Activated naive CD8-positive, alpha-beta T cell treated with anti-CD3 and anti-CD28 coated beads for 36 hours (primary cell): ENCODE data around the gene PTGFRN. TPM values are rescaled to one million over a fixed set of nuclear protein-coding genes. Genes with fewer than 3 reads are reported as not detected.

Experiments
- DNase-seq: peaks from one replicate; pipeline ENCODE4 v3.0.0; 2021
- H3K27ac Mint-ChIP-seq: one replicate; pipeline ENCODE4 v1.8.0; 2022; ENCODE audit warnings: mild to moderate bottlenecking, moderate library complexity, mixed read lengths
- H3K27me3 Mint-ChIP-seq: one replicate; pipeline ENCODE4 v1.8.0; 2022; ENCODE audit warnings: mild to moderate bottlenecking, mixed read lengths
- H3K36me3 Mint-ChIP-seq: one replicate; pipeline ENCODE4 v1.8.0; 2021; ENCODE audit warnings: mild to moderate bottlenecking, mixed read lengths
- H3K4me1 Mint-ChIP-seq: one replicate; pipeline ENCODE4 v1.8.0; 2021; ENCODE audit warnings: mixed read lengths
- H3K4me3 Mint-ChIP-seq: one replicate; pipeline ENCODE4 v1.8.0; 2022; ENCODE audit warnings: mild to moderate bottlenecking, moderate library complexity, mixed read lengths
- H3K9me3 Mint-ChIP-seq: one replicate; pipeline ENCODE4 v1.8.0; 2022; ENCODE audit warnings: mixed read lengths
- total RNA-seq, 2 experiments: library from RNA; stranded (reverse); gene quantifications; one replicate each; pipeline ENCODE4 v1.2.3, GENCODE V29; 2021

Gene PTGFRN
- total RNA-seq, 2 experiments from 2014 or later: 8.7 to 9.4 TPM

- H3K9me3 Mint-ChIP-seq: no peaks in the 10 kb centered on the region
- H3K27me3 Mint-ChIP-seq: peaks cover 8% of the 10 kb centered on the region
- H3K4me1 Mint-ChIP-seq: peaks cover 11% of the 10 kb centered on the region
- H3K4me3 Mint-ChIP-seq: no peak overlapping the region
- no peak overlapping the region for H3K27ac Mint-ChIP-seq
- DNase-seq: no peak
- no peaks in the 10 kb centered on the region for H3K36me3 Mint-ChIP-seq
These were observed 112.4 kb downstream of the PTGFRN start for GRCh38 chr1:117022114-117022513.

GRCh38 chr1:117025568-117025967 lies 115.9 kb downstream of the PTGFRN start:
- no peaks in the 10 kb centered on the region for H3K36me3 Mint-ChIP-seq
- peaks cover 3% of the 10 kb centered on the region for H3K27me3 Mint-ChIP-seq
- no peak overlapping the region for H3K27ac Mint-ChIP-seq
- no peak overlapping the region for H3K4me3 Mint-ChIP-seq
- no peaks in the 10 kb centered on the region for H3K4me1 Mint-ChIP-seq
- DNase-seq: no peak
- no peaks in the 10 kb centered on the region for H3K9me3 Mint-ChIP-seq

GRCh38 chr1:117026361-117026760 lies 116.6 kb downstream of the PTGFRN start:
- H3K9me3 Mint-ChIP-seq: no peaks in the 10 kb centered on the region
- no peaks in the 10 kb centered on the region for H3K36me3 Mint-ChIP-seq

GRCh38 chr1:117029685-117030084 lies 120.0 kb downstream of the PTGFRN start:
- H3K27ac Mint-ChIP-seq: no peak overlapping the region
- H3K4me3 Mint-ChIP-seq: no peak overlapping the region
- H3K9me3 Mint-ChIP-seq: no peaks in the 10 kb centered on the region
- H3K4me1 Mint-ChIP-seq: peaks cover 3% of the 10 kb centered on the region
- peaks cover 3% of the 10 kb centered on the region for H3K27me3 Mint-ChIP-seq
- no peaks in the 10 kb centered on the region for H3K36me3 Mint-ChIP-seq
- no peak for DNase-seq

More at GRCh38 chr1:117026361-117026760, 116.6 kb downstream of the PTGFRN start:
- Mint-ChIP-seq H3K4me3 (no peak overlapping the region), H3K27me3 (peaks cover 3% of the 10 kb centered on the region), H3K27ac (no peak overlapping the region), H3K4me1 (no peaks in the 10 kb centered on the region)
- DNase-seq: no peak

- Mint-ChIP-seq H3K4me1 (peaks cover 3% of the 10 kb centered on the region), H3K27ac (no peak overlapping the region), H3K27me3 (peaks cover 3% of the 10 kb centered on the region), H3K36me3 (no peaks in the 10 kb centered on the region), H3K9me3 (no peaks in the 10 kb centered on the region), H3K4me3 (no peak overlapping the region)
- no peak for DNase-seq
These were observed 120.7 kb downstream of the PTGFRN start for GRCh38 chr1:117030271-117030877.

- DNase-seq: no peak
- Mint-ChIP-seq H3K4me1 (peaks cover 3% of the 10 kb centered on the region), H3K27ac (no peak overlapping the region), H3K4me3 (no peak overlapping the region), H3K27me3 (peaks cover 3% of the 10 kb centered on the region), H3K36me3 (no peaks in the 10 kb centered on the region), H3K9me3 (no peaks in the 10 kb centered on the region)
These were observed 122.5 kb downstream of the PTGFRN start for GRCh38 chr1:117032266-117032665.

GRCh38 chr1:117032681-117033539 lies 123.2 kb downstream of the PTGFRN start:
- Mint-ChIP-seq H3K4me3 (no peak overlapping the region), H3K36me3 (no peaks in the 10 kb centered on the region), H3K9me3 (no peaks in the 10 kb centered on the region), H3K27ac (no peak overlapping the region), H3K27me3 (peaks cover 3% of the 10 kb centered on the region), H3K4me1 (peaks cover 3% of the 10 kb centered on the region)
- DNase-seq: no peak

GRCh38 chr1:117033772-117034171 lies 124.1 kb downstream of the PTGFRN start:
- H3K27ac Mint-ChIP-seq: no peak overlapping the region
- H3K4me1 Mint-ChIP-seq: peaks cover 3% of the 10 kb centered on the region
- no peaks in the 10 kb centered on the region for H3K36me3 Mint-ChIP-seq
- no peak for DNase-seq
- no peaks in the 10 kb centered on the region for H3K9me3 Mint-ChIP-seq
- no peak overlapping the region for H3K4me3 Mint-ChIP-seq
- H3K27me3 Mint-ChIP-seq: peaks cover 3% of the 10 kb centered on the region

- no peak for DNase-seq
- Mint-ChIP-seq H3K27me3 (peaks cover 3% of the 10 kb centered on the region), H3K4me3 (no peak overlapping the region), H3K4me1 (peaks cover 3% of the 10 kb centered on the region), H3K9me3 (no peaks in the 10 kb centered on the region), H3K27ac (no peak overlapping the region), H3K36me3 (no peaks in the 10 kb centered on the region)
These were observed 125.1 kb downstream of the PTGFRN start for GRCh38 chr1:117034791-117035290.

GRCh38 chr1:117036018-117036461 lies 126.3 kb downstream of the PTGFRN start:
- Mint-ChIP-seq H3K36me3 (no peaks in the 10 kb centered on the region), H3K9me3 (no peaks in the 10 kb centered on the region), H3K27ac (no peak overlapping the region), H3K4me3 (no peak overlapping the region), H3K4me1 (peaks cover 3% of the 10 kb centered on the region), H3K27me3 (no peaks in the 10 kb centered on the region)
- no peak for DNase-seq

- H3K27me3 Mint-ChIP-seq: no peaks in the 10 kb centered on the region
- peaks cover 3% of the 10 kb centered on the region for H3K4me1 Mint-ChIP-seq
- DNase-seq: no peak
- H3K9me3 Mint-ChIP-seq: peaks cover 2% of the 10 kb centered on the region
- H3K4me3 Mint-ChIP-seq: no peak overlapping the region
- peaks cover 3% of the 10 kb centered on the region for H3K36me3 Mint-ChIP-seq
- no peak overlapping the region for H3K27ac Mint-ChIP-seq
These were observed 128.1 kb downstream of the PTGFRN start for GRCh38 chr1:117037802-117038201.

GRCh38 chr1:117038236-117038635 lies 128.5 kb downstream of the PTGFRN start:
- Mint-ChIP-seq H3K4me3 (no peak overlapping the region), H3K27me3 (no peaks in the 10 kb centered on the region), H3K36me3 (peaks cover 5% of the 10 kb centered on the region), H3K9me3 (peaks cover 2% of the 10 kb centered on the region), H3K4me1 (peaks cover 3% of the 10 kb centered on the region), H3K27ac (no peak overlapping the region)
- DNase-seq: no peak

Other genes starting within 250 kb of the PTGFRN start
- gene IGSF3, start 242.2 kb upstream of the PTGFRN start, total RNA-seq: under 1 TPM; 0.70 to 0.92 TPM
- 100 to 1,000 TPM; 291 TPM for gene CD2, start 155.5 kb upstream of the PTGFRN start, total RNA-seq
- under 1 TPM; 0.12 to 0.47 TPM for gene CD101, start 91.8 kb downstream of the PTGFRN start, total RNA-seq
- 100 to 1,000 TPM; 118 to 124 TPM for gene TTF2, start 150.4 kb downstream of the PTGFRN start, total RNA-seq
- under 1 TPM; 0.48 to 0.60 TPM for gene TRIM45, start 211.8 kb downstream of the PTGFRN start, total RNA-seq